Activated CD4-positive, alpha-beta T cell treated with anti-CD3 and anti-CD28 coated beads, Interleukin-2, amount 50 U/mL, for 16 hours (primary cell): Measurements from ENCODE around the gene TNIP3.
"Not testable (repeated sequence)": the region's sequence is repeated elsewhere in the genome, so short reads cannot be mapped to it uniquely, and the experiment has no call there.

Experiments
- DNase-seq: peaks from one replicate; pipeline ENCODE4 v3.0.0-alpha.2; 2020

The TNIP3 gene

GRCh38 chr4:121177246-121178137, 13.4 kb upstream of the TNIP3 start:
- DNase-seq = no peak

GRCh38 chr4:121176082-121176934, 12.2 kb upstream of the TNIP3 start:
- no peak for DNase-seq

- DNase-seq = not testable (repeated sequence)
Measured at GRCh38 chr4:121171477-121171876, 7.4 kb upstream of the TNIP3 start.

- DNase-seq = no peak
Measured at GRCh38 chr4:121168446-121169281, 4.5 kb upstream of the TNIP3 start.

GRCh38 chr4:121166976-121167375, 2.9 kb upstream of the TNIP3 start:
- DNase-seq = no peak

GRCh38 chr4:121165206-121165605, 1.1 kb upstream of the TNIP3 start:
- no peak for DNase-seq

GRCh38 chr4:121156822-121157769, 7.0 kb downstream of the TNIP3 start:
- DNase-seq = peak; percentile 22

GRCh38 chr4:121155893-121156292, 8.2 kb downstream of the TNIP3 start:
- no peak for DNase-seq

- DNase-seq = peak; percentile 90
Measured at GRCh38 chr4:121154103-121154515, 10.0 kb downstream of the TNIP3 start.

GRCh38 chr4:121151942-121152341, 12.2 kb downstream of the TNIP3 start:
- DNase-seq = no peak

GRCh38 chr4:121150486-121150885, 13.6 kb downstream of the TNIP3 start:
- DNase-seq = peak; percentile 41

- no peak for DNase-seq
Measured at GRCh38 chr4:121150003-121150402, 14.1 kb downstream of the TNIP3 start.

GRCh38 chr4:121148621-121149020, 15.5 kb downstream of the TNIP3 start:
- no peak for DNase-seq

GRCh38 chr4:121148000-121148399, 16.1 kb downstream of the TNIP3 start:
- no peak for DNase-seq

- no peak for DNase-seq
Measured at GRCh38 chr4:121146530-121146929, 17.6 kb downstream of the TNIP3 start.

GRCh38 chr4:121145430-121145829, 18.7 kb downstream of the TNIP3 start:
- DNase-seq = no peak

GRCh38 chr4:121144021-121144420, 20.1 kb downstream of the TNIP3 start:
- no peak for DNase-seq

GRCh38 chr4:121143131-121143530, 21.0 kb downstream of the TNIP3 start:
- DNase-seq = no peak

GRCh38 chr4:121140716-121141460, 23.2 kb downstream of the TNIP3 start:
- DNase-seq = no peak

GRCh38 chr4:121139533-121140222, 24.4 kb downstream of the TNIP3 start:
- DNase-seq = no peak
